H1 (cell line): ENCODE results near the gene ENTREP3. TPM values are rescaled to one million over a fixed set of nuclear protein-coding genes. Genes with fewer than 3 reads are reported as not detected.

Source experiments
- ASH2L ChIP-seq: fragments of 200-600, 300-600 bp; sonication (generic); IDR thresholded peaks from one replicate; pipeline ENCODE4 v1.7.1; 2017; ENCODE audit warnings: low read length
- ATF2 ChIP-seq: IDR thresholded peaks from 2 replicates; pipeline ENCODE4 v1.6.1; 2012; ENCODE audit warnings: low read length, inconsistent platforms
- CREB1 ChIP-seq: IDR thresholded peaks from 2 replicates; pipeline ENCODE4 v1.6.1; 2012; ENCODE audit warnings: inconsistent platforms
- CTBP2 ChIP-seq: IDR thresholded peaks from 2 replicates; pipeline ENCODE4 v1.7.0; 2011; ENCODE audit warnings: borderline replicate concordance, mild to moderate bottlenecking, moderate library complexity, mixed read lengths, low read length; ENCODE audit not compliant: insufficient read depth, insufficient read length
- POU5F1 ChIP-seq: IDR thresholded peaks from 2 replicates; pipeline ENCODE4 v1.6.1; 2011; ENCODE audit warnings: low read depth, mild to moderate bottlenecking, low read length, moderate library complexity
- RNF2 ChIP-seq: fragments of 200-900, 300-1000 bp; sonication (generic); IDR thresholded peaks from 2 replicates; pipeline ENCODE4 v1.7.1; 2016; ENCODE audit warnings: borderline replicate concordance, low read depth, mild to moderate bottlenecking, antibody characterized with exemption, low read length; ENCODE audit not compliant: poor library complexity, severe bottlenecking; ENCODE audit errors: missing control alignments
- TAF7 ChIP-seq: optimal IDR thresholded peaks from 2 replicates; pipeline ENCODE3; 2011; ENCODE audit warnings: low read depth, mild to moderate bottlenecking, inconsistent platforms, low read length, moderate library complexity, borderline replicate concordance
- polyA plus RNA-seq, 7 experiments: library from polyadenylated mRNA; depleted of rRNA in 3 of 7; stranded (reverse) in 5 of 7; unstranded in 2 of 7; fragments of >200 nt in 5 of 7; fragments of 200-250 nt in 2 of 7; gene quantifications; 1 replicate in 5 of 7; 2 replicates in 1 of 7; 4 replicates in 1 of 7; pipeline versions ENCODE4 v1.2.1 to v1.2.3, GENCODE V29; 2011 to 2013; ENCODE audit warnings: missing spikeins in 2 of 7, mixed read lengths in 2 of 7
- total RNA-seq: library from RNA; stranded (reverse); fragmentation: NEBNext Ultra II Directional; extraction: Animal tissue kit (Norgen Biotek cat#: 25700); gene quantifications from 2 replicates; pipeline ENCODE4 v1.2.1, GENCODE V29; 2021
- TF ChIP-seq, protein P1 (sequence below): fragments of 300-600 bp; sonication (generic); IDR thresholded peaks from 2 replicates; pipeline ENCODE4 v1.7.1; 2012; ENCODE audit warnings: low read length, moderate library complexity, mild to moderate bottlenecking, inconsistent platforms; ENCODE audit not compliant: insufficient replicate concordance

Gene ENTREP3
- total and polyA plus RNA-seq, 2 of the 8 experiments (the other 6 are each of a cell fraction or from before 2014, with no cell fraction given), result 22.8 to 52.2 TPM

DNA sequence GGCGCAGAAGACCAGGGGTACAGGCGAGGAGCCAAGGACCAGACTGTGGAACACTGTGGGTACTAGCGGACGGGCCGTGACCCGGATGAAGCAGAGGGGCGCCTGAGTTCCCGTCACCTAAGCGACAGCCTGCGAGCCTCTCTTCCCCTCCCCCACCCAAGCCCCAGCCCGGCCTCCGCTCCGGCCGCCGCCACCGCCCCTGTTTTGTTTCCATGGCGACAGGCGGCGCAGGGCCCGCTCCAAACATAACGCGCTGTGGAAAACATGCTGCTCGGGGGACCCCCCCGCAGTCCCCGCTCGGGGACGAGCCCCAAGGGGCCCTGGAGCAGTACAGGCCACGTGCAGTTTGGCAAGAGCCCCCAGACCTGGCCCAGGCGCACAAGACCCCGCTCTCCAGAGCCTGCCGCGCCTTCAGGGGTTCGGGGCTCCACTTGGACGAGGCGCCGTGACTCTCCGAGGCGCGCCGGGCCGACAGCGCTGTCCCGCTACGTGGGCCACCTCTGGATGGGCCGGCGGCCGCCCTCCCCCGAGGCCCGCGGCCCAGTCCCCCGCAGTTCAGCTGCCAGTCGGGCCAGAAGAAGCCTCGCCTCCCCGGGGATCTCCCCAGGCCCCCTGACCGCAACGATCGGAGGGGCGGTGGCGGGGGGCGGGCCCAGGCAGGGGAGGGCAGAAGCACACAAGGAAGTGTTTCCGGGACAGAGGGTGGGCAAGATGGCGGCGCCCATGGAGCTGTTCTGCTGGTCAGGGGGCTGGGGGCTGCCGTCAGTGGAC, 46.6 kb downstream of the ENTREP3 start, which contains the start of gene MTX1 (continued):
- TF ChIP-seq TAF7 (peak; percentile 61), ASH2L (peak; percentile 87), RNF2 (no peak), POU5F1 (no peak), ATF2 (no peak), CREB1 (peak; percentile 96), CTBP2 (no peak)
- TF ChIP-seq, protein P1, sequence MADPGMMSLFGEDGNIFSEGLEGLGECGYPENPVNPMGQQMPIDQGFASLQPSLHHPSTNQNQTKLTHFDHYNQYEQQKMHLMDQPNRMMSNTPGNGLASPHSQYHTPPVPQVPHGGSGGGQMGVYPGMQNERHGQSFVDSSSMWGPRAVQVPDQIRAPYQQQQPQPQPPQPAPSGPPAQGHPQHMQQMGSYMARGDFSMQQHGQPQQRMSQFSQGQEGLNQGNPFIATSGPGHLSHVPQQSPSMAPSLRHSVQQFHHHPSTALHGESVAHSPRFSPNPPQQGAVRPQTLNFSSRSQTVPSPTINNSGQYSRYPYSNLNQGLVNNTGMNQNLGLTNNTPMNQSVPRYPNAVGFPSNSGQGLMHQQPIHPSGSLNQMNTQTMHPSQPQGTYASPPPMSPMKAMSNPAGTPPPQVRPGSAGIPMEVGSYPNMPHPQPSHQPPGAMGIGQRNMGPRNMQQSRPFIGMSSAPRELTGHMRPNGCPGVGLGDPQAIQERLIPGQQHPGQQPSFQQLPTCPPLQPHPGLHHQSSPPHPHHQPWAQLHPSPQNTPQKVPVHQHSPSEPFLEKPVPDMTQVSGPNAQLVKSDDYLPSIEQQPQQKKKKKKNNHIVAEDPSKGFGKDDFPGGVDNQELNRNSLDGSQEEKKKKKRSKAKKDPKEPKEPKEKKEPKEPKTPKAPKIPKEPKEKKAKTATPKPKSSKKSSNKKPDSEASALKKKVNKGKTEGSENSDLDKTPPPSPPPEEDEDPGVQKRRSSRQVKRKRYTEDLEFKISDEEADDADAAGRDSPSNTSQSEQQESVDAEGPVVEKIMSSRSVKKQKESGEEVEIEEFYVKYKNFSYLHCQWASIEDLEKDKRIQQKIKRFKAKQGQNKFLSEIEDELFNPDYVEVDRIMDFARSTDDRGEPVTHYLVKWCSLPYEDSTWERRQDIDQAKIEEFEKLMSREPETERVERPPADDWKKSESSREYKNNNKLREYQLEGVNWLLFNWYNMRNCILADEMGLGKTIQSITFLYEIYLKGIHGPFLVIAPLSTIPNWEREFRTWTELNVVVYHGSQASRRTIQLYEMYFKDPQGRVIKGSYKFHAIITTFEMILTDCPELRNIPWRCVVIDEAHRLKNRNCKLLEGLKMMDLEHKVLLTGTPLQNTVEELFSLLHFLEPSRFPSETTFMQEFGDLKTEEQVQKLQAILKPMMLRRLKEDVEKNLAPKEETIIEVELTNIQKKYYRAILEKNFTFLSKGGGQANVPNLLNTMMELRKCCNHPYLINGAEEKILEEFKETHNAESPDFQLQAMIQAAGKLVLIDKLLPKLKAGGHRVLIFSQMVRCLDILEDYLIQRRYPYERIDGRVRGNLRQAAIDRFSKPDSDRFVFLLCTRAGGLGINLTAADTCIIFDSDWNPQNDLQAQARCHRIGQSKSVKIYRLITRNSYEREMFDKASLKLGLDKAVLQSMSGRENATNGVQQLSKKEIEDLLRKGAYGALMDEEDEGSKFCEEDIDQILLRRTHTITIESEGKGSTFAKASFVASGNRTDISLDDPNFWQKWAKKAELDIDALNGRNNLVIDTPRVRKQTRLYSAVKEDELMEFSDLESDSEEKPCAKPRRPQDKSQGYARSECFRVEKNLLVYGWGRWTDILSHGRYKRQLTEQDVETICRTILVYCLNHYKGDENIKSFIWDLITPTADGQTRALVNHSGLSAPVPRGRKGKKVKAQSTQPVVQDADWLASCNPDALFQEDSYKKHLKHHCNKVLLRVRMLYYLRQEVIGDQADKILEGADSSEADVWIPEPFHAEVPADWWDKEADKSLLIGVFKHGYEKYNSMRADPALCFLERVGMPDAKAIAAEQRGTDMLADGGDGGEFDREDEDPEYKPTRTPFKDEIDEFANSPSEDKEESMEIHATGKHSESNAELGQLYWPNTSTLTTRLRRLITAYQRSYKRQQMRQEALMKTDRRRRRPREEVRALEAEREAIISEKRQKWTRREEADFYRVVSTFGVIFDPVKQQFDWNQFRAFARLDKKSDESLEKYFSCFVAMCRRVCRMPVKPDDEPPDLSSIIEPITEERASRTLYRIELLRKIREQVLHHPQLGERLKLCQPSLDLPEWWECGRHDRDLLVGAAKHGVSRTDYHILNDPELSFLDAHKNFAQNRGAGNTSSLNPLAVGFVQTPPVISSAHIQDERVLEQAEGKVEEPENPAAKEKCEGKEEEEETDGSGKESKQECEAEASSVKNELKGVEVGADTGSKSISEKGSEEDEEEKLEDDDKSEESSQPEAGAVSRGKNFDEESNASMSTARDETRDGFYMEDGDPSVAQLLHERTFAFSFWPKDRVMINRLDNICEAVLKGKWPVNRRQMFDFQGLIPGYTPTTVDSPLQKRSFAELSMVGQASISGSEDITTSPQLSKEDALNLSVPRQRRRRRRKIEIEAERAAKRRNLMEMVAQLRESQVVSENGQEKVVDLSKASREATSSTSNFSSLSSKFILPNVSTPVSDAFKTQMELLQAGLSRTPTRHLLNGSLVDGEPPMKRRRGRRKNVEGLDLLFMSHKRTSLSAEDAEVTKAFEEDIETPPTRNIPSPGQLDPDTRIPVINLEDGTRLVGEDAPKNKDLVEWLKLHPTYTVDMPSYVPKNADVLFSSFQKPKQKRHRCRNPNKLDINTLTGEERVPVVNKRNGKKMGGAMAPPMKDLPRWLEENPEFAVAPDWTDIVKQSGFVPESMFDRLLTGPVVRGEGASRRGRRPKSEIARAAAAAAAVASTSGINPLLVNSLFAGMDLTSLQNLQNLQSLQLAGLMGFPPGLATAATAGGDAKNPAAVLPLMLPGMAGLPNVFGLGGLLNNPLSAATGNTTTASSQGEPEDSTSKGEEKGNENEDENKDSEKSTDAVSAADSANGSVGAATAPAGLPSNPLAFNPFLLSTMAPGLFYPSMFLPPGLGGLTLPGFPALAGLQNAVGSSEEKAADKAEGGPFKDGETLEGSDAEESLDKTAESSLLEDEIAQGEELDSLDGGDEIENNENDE, result no peak
